HEK293 (cell line): ENCODE results near the gene C11orf91.

ENCODE experiments used
- CTCF ChIP-seq: fragments of 450-650 bp; formaldehyde crosslinking; IDR thresholded peaks from 2 replicates; pipeline ENCODE4 v1.5.1; 2016; ENCODE audit warnings: missing biosample characterization, missing genetic modification characterization
- TF ChIP-seq, protein P1 (sequence below): fragments of 450-650 bp; formaldehyde crosslinking; IDR thresholded peaks from 2 replicates; pipeline ENCODE4 v1.5.1; 2016; ENCODE audit warnings: missing biosample characterization, missing genetic modification characterization, low read depth

DNA sequence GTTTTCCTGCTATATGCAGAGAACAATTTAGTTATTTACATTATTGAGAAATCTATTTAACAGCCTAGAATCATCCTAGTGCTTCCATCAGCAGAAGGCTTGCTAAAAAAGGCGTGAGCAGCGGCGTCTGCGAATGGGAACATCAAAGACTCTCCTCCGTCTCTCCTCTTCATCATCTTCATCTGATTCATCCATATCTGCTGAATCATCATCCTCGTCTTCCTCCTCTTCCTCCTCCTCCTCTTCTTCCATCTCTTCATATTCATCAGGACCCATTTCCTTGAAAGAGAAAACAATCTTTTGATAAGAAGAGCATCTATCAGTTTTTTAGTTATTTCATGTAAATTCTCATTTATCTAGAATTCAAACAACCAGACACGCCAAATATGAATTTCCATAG is 41.2 kb upstream of the C11orf91 start:
- TF ChIP-seq, protein P1, sequence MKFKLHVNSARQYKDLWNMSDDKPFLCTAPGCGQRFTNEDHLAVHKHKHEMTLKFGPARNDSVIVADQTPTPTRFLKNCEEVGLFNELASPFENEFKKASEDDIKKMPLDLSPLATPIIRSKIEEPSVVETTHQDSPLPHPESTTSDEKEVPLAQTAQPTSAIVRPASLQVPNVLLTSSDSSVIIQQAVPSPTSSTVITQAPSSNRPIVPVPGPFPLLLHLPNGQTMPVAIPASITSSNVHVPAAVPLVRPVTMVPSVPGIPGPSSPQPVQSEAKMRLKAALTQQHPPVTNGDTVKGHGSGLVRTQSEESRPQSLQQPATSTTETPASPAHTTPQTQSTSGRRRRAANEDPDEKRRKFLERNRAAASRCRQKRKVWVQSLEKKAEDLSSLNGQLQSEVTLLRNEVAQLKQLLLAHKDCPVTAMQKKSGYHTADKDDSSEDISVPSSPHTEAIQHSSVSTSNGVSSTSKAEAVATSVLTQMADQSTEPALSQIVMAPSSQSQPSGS (tag by site-specific recombination), result no peak
- TF ChIP-seq CTCF, result no peak
